ENCODE results near the gene RNF31. TPM values are rescaled to one million over a fixed set of nuclear protein-coding genes. Genes with fewer than 3 reads are reported as not detected.

Gene RNF31
- total and polyA plus RNA-seq, 2 experiments from 2014 or later, result 27.8 to 29.7 TPM

DNA sequence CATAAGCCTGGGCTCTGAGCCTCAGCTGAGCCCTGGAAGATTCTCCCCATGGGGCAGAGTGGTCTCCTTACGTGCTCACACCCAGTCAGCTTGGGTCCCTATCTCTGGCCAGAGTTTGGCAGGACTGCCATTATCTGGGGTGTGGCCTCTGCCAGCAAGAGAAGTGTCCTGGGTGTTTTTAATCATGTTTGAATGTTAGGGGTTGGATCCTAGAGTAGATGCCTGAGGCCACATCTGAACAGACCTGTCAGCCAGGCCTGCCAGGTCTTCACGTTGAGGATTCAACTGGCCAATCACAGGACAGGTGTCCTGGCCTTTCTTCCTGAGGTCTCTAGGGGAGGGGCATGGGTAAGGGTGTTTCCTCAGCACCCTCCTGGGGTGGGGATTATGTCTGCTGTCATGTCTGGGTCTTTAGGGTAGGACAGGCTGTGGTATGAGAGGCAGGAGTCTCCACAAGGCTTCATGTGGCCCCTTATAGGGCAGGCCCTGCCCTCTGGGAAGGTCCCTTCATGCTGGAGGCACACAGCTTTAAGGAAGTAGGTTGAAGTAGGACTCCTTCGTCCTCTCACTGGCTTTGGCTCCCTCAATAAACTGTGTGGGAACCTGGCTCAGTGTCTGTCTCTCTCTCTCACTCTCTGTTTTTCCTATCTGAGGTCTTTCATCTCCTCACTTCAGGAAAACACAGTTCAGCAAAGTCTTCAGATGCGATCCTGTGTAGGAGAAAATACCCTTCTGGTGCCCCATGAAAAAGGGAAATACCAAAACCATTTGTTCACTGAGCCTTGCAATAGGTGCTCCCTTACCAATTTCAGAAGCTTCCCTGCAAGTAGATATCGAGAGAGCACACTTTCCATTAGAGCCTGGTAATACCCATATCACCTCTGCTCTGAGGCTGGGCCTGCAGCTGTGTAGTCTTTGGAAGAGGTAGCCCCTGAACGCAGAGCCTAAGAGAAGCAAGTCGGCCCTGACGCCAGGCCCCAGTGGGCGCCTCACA lies 23.6 kb upstream of the RNF31 start:
- no peaks in the 10 kb centered on the region for H3K36me3 ChIP-seq (replicated peaks; ENCODE audit: insufficient read depth, low read depth)
- DNase-seq (ENCODE audit: low spot score), result no peak
- no peak overlapping the region for H3K4me2 ChIP-seq
- no peaks in the 10 kb centered on the region for H3K4me1 ChIP-seq (ENCODE audit: insufficient read depth)
- H4K20me1 ChIP-seq (ENCODE audit: insufficient read depth, poor library complexity, severe bottlenecking), result no peaks in the 10 kb centered on the region
- TF ChIP-seq, protein P1, sequence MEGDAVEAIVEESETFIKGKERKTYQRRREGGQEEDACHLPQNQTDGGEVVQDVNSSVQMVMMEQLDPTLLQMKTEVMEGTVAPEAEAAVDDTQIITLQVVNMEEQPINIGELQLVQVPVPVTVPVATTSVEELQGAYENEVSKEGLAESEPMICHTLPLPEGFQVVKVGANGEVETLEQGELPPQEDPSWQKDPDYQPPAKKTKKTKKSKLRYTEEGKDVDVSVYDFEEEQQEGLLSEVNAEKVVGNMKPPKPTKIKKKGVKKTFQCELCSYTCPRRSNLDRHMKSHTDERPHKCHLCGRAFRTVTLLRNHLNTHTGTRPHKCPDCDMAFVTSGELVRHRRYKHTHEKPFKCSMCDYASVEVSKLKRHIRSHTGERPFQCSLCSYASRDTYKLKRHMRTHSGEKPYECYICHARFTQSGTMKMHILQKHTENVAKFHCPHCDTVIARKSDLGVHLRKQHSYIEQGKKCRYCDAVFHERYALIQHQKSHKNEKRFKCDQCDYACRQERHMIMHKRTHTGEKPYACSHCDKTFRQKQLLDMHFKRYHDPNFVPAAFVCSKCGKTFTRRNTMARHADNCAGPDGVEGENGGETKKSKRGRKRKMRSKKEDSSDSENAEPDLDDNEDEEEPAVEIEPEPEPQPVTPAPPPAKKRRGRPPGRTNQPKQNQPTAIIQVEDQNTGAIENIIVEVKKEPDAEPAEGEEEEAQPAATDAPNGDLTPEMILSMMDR (IDR thresholded peaks at IDR 0.05; ENCODE audit: poor library complexity), result no peak
- no peak for TF ChIP-seq EZH2 (IDR thresholded peaks at IDR 0.05; ENCODE audit: borderline replicate concordance)
- no peak for TF ChIP-seq EZH2phosphoT487 (IDR thresholded peaks at IDR 0.05; ENCODE audit: low read depth, severe bottlenecking, unreplicated experiment)
- no peak overlapping the region for H2AFZ ChIP-seq
- H3K27me3 ChIP-seq, result no peaks in the 10 kb centered on the region
- no peaks in the 10 kb centered on the region for H3K9me2 ChIP-seq (replicated peaks; ENCODE audit: insufficient read depth)
- no peaks in the 10 kb centered on the region for H3K9me3 ChIP-seq (ENCODE audit: low read depth)
- no peaks in the 10 kb centered on the region for H3K79me2 ChIP-seq
- H3K27ac ChIP-seq, result no peak overlapping the region
- H3K4me3 ChIP-seq, result no peak overlapping the region
- 91% methylated on average over 9 of the region's 9 CpGs for WGBS (ENCODE audit: low lambda C conversion rate, missing lambda C conversion rate)

DNA sequence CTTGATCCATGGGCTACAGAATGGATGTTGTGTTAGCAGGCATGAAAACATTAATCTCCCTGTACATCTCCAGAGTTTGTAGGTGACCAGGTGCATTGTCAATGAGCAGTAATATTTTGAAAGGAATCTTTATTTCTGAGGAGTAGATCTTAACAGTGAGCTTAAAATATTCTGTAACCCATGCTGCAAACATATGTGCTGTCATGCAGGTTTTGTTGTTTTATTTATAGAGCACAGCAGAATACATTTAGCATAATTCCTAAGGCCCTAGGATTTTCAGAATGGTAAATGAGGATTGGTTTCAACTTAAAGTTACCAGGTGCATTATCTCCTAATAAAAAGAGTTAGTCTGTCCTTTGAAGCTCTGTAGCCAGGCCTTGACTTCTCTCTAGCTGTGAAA lies 20.4 kb upstream of the RNF31 start:
- TF ChIP-seq EZH2 (IDR thresholded peaks at IDR 0.05; ENCODE audit: borderline replicate concordance), result no peak
- TF ChIP-seq EZH2phosphoT487 (IDR thresholded peaks at IDR 0.05; ENCODE audit: low read depth, severe bottlenecking, unreplicated experiment), result no peak
- TF ChIP-seq, protein P1 (IDR thresholded peaks at IDR 0.05; ENCODE audit: poor library complexity), result no peak
- Histone ChIP-seq H3K4me2 (no peak overlapping the region), H3K4me1 (ENCODE audit: insufficient read depth) (no peaks in the 10 kb centered on the region), H3K9me2 (replicated peaks; ENCODE audit: insufficient read depth) (no peaks in the 10 kb centered on the region), H3K36me3 (replicated peaks; ENCODE audit: insufficient read depth, low read depth) (no peaks in the 10 kb centered on the region), H2AFZ (no peak overlapping the region), H3K27ac (no peak overlapping the region), H3K9me3 (ENCODE audit: low read depth) (no peaks in the 10 kb centered on the region), H4K20me1 (ENCODE audit: insufficient read depth, poor library complexity, severe bottlenecking) (no peaks in the 10 kb centered on the region), H3K79me2 (no peaks in the 10 kb centered on the region), H3K4me3 (no peak overlapping the region), H3K27me3 (no peaks in the 10 kb centered on the region)
- DNase-seq (ENCODE audit: low spot score), result no peak

DNA sequence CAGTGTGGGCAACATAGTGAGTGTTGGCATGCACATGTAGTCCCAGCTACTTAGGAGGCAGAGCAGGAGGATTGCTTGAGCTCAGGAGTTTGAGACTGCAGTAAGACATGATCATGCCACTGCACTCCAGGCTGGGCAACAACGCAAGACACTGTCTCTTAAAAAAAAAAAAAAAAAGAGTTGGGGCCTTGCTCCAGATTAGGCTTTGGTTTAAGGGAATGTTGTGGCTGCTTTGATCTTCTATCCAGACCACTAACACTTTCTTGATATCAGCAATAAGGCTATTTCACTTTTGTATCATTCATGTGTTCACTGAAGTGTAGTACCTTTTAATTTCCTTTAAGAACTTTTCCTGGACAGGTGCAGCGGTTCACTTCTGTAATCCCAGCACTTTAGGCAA lies 19.6 kb upstream of the RNF31 start:
- 88% methylated on average over 2 of the region's 2 CpGs for WGBS (ENCODE audit: low lambda C conversion rate, missing lambda C conversion rate)
- Histone ChIP-seq H3K4me1 (ENCODE audit: insufficient read depth) (no peaks in the 10 kb centered on the region), H3K36me3 (replicated peaks; ENCODE audit: insufficient read depth, low read depth) (no peaks in the 10 kb centered on the region), H2AFZ (no peak overlapping the region), H3K79me2 (no peaks in the 10 kb centered on the region), H3K4me3 (no peak overlapping the region), H3K27ac (no peak overlapping the region), H3K9me2 (replicated peaks; ENCODE audit: insufficient read depth) (no peaks in the 10 kb centered on the region), H3K9me3 (ENCODE audit: low read depth) (no peaks in the 10 kb centered on the region), H3K27me3 (no peaks in the 10 kb centered on the region), H3K4me2 (no peak overlapping the region), H4K20me1 (ENCODE audit: insufficient read depth, poor library complexity, severe bottlenecking) (no peaks in the 10 kb centered on the region)
- TF ChIP-seq EZH2 (IDR thresholded peaks at IDR 0.05; ENCODE audit: borderline replicate concordance) (no peak), EZH2phosphoT487 (IDR thresholded peaks at IDR 0.05; ENCODE audit: low read depth, severe bottlenecking, unreplicated experiment) (no peak)
- TF ChIP-seq, protein P1 (IDR thresholded peaks at IDR 0.05; ENCODE audit: poor library complexity), result no peak
- no peak for DNase-seq (ENCODE audit: low spot score)
